Stomach (tissue), 4 donors: ENCODE data around the gene ATG4B.

Experiments
- POLR2A ChIP-seq, 4 donors: fragments of 450-650 bp; IDR thresholded peaks; one replicate each; pipeline ENCODE4 v1.6.1; 2016; ENCODE audit warnings: antibody characterized with exemption in 4 of 4, control low read depth in 2 of 4, mild to moderate bottlenecking in 1 of 4, moderate library complexity in 1 of 4
- POLR2AphosphoS5 ChIP-seq, 3 donors: sonication (generic); formaldehyde crosslinking; IDR thresholded peaks; one replicate each; pipeline ENCODE4 v1.6.1; 2016; ENCODE audit warnings: antibody characterized with exemption in 3 of 3

DNA sequence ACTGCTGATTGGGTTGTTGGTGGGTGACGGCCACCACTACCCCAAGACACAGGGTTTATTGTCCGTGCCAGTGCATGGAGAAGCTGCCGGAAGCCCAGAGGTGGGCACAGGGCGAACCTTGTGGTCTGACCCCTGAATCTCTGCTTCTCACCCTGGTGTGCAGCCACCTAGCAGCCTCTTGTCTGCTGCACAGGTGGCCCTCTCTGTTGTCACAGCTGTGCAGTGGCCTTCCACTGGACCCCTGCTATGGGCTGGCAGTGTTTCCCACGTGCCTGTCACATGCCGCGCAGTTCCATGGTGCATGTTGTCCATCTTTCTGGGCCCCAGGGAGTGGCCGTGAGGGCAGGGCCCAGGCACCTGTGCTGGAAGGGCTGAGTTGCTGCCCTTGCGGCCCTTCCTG, 15.2 kb downstream of the ATG4B start:
- no peak for TF ChIP-seq POLR2A (IDR thresholded peaks at IDR 0.05)
- TF ChIP-seq POLR2AphosphoS5 (IDR thresholded peaks at IDR 0.05), result no peak
